SIG-M5 treated with dmso at 0.1 percent for 504 hours (cell line): ENCODE measurements around the gene CPA4.

Experiments used
- DNase-seq: peaks from one replicate; lab custom pipeline; 2025; ENCODE audit not compliant: unreplicated experiment; lab: John Stamatoyannopoulos, UW

CPA4 gene

GRCh38 chr7:130363026-130363847 lies 70.3 kb downstream of the CPA4 start:
- peak; percentile 2 for DNase-seq

- no peak for DNase-seq
Measured at GRCh38 chr7:130364451-130364850, 71.5 kb downstream of the CPA4 start.

- no peak for DNase-seq
Measured at GRCh38 chr7:130365088-130365487, 72.1 kb downstream of the CPA4 start.

- no peak for DNase-seq
Measured at GRCh38 chr7:130365511-130366441, 72.8 kb downstream of the CPA4 start.

- no peak for DNase-seq
Measured at GRCh38 chr7:130366564-130366963, 73.6 kb downstream of the CPA4 start.

GRCh38 chr7:130367088-130367755 lies 74.3 kb downstream of the CPA4 start:
- DNase-seq: no peak

- no peak for DNase-seq
Measured at GRCh38 chr7:130367836-130368746, 75.1 kb downstream of the CPA4 start.

- DNase-seq: peak; percentile 73
Measured at GRCh38 chr7:130369110-130369711, 76.2 kb downstream of the CPA4 start.

- DNase-seq: no peak
Measured at GRCh38 chr7:130369831-130370550, 77.0 kb downstream of the CPA4 start.

- no peak for DNase-seq
Measured at GRCh38 chr7:130371046-130371445, 78.1 kb downstream of the CPA4 start.

GRCh38 chr7:130372402-130373165 lies 79.6 kb downstream of the CPA4 start:
- DNase-seq: no peak
